ENCODE data around the gene GSK3A.

- TF ChIP-seq CTCF (IDR thresholded peaks at IDR 0.05) (no peak), POLR2A (IDR thresholded peaks at IDR 0.05) (no peak)
Measured at GRCh38 chr19:42287827-42288107, 45.4 kb upstream of the GSK3A start.

Data from body of pancreas (tissue), 4 donors.